Measurements from ENCODE around the gene MAF.

Gene MAF

GRCh38 chr16:79576602-79577001 lies 23.9 kb downstream of the MAF start:
- CTCF ChIA-PET = no interaction called here
- no peak for DNase-seq (ENCODE audit: extremely low spot score)
- POLR2A ChIA-PET = no interaction called here
- TF ChIP-seq CTCF (IDR thresholded peaks at IDR 0.05; ENCODE audit: control extremely low read depth, extremely low read depth, low read depth, missing control alignments) = no peak

GRCh38 chr16:79573884-79574283 lies 26.7 kb downstream of the MAF start:
- no peak for DNase-seq (ENCODE audit: extremely low spot score)
- no peak for TF ChIP-seq CTCF (IDR thresholded peaks at IDR 0.05; ENCODE audit: control extremely low read depth, extremely low read depth, low read depth, missing control alignments)
- ChIA-PET POLR2A (no interaction called here), CTCF (no interaction called here)

- no peak for TF ChIP-seq CTCF (IDR thresholded peaks at IDR 0.05; ENCODE audit: control extremely low read depth, extremely low read depth, low read depth, missing control alignments)
- ChIA-PET CTCF (no interaction called here), POLR2A (no interaction called here)
- DNase-seq (ENCODE audit: extremely low spot score) = no peak
Observed at GRCh38 chr16:79573071-79573470, 27.5 kb downstream of the MAF start.

GRCh38 chr16:79571903-79572535 lies 28.5 kb downstream of the MAF start:
- no peak for DNase-seq (ENCODE audit: extremely low spot score)
- no peak for TF ChIP-seq CTCF (IDR thresholded peaks at IDR 0.05; ENCODE audit: control extremely low read depth, extremely low read depth, low read depth, missing control alignments)
- ChIA-PET CTCF (no interaction called here), POLR2A (no interaction called here)

GRCh38 chr16:79571065-79571902 lies 29.3 kb downstream of the MAF start:
- CTCF ChIA-PET = no interaction called here
- POLR2A ChIA-PET = no interaction called here
- DNase-seq (ENCODE audit: extremely low spot score) = no peak
- TF ChIP-seq CTCF (IDR thresholded peaks at IDR 0.05; ENCODE audit: control extremely low read depth, extremely low read depth, low read depth, missing control alignments) = no peak

- TF ChIP-seq CTCF (IDR thresholded peaks at IDR 0.05; ENCODE audit: control extremely low read depth, extremely low read depth, low read depth, missing control alignments) = no peak
- no peak for DNase-seq (ENCODE audit: extremely low spot score)
- ChIA-PET CTCF (no interaction called here), POLR2A (no interaction called here)
Observed at GRCh38 chr16:79564671-79565107, 35.8 kb downstream of the MAF start.
